HepG2 (cell line): Measurements from ENCODE around the gene PCDHGB2. TPM values are rescaled to one million over a fixed set of nuclear protein-coding genes. Genes with fewer than 3 reads are reported as not detected.

Experiments
- ATF7-NPFF ChIP-seq: sonication (generic); formaldehyde crosslinking; IDR thresholded peaks from 2 replicates; pipeline ENCODE4 v1.8.1; 2023; ENCODE audit warnings: mild to moderate bottlenecking, low read depth, missing genetic modification reagents, moderate library complexity
- BCL3 ChIP-seq: sonication (generic); formaldehyde crosslinking; IDR thresholded peaks from 2 replicates; pipeline ENCODE4 v1.5.1; 2020; ENCODE audit warnings: mild to moderate bottlenecking, missing genetic modification reagents, moderate library complexity
- CBX5 ChIP-seq: sonication (generic); formaldehyde crosslinking; IDR thresholded peaks from 2 replicates; pipeline ENCODE4 v1.4.0; 2020; ENCODE audit warnings: missing genetic modification reagents, borderline replicate concordance
- E2F1 ChIP-seq: sonication (generic); formaldehyde crosslinking; IDR thresholded peaks from 2 replicates; pipeline ENCODE4 v1.5.0; 2020; ENCODE audit warnings: missing genetic modification reagents
- GATA4 ChIP-seq: sonication (generic); IDR thresholded peaks from 2 replicates; pipeline ENCODE4 v1.6.1; 2016; ENCODE audit warnings: antibody characterized with exemption, low read depth, borderline replicate concordance
- IRF2 ChIP-seq: IDR thresholded peaks from 2 replicates; pipeline ENCODE4 v1.6.1; 2018; ENCODE audit warnings: missing genetic modification reagents, missing compliant biosample characterization
- IRF9 ChIP-seq: sonication (generic); formaldehyde crosslinking; IDR thresholded peaks from 2 replicates; pipeline ENCODE4 v1.8.0; 2022; ENCODE audit warnings: missing genetic modification reagents, mild to moderate bottlenecking, borderline replicate concordance
- KDM2A ChIP-seq: sonication (generic); formaldehyde crosslinking; IDR thresholded peaks from 2 replicates; pipeline ENCODE4 v1.4.0; 2020; ENCODE audit warnings: low read depth, missing genetic modification reagents, borderline replicate concordance
- KLF6 ChIP-seq: IDR thresholded peaks from 2 replicates; pipeline ENCODE4 v1.8.0; 2016; ENCODE audit warnings: missing biosample characterization, missing genetic modification reagents
- MED13 ChIP-seq: sonication (generic); formaldehyde crosslinking; IDR thresholded peaks from 2 replicates; pipeline ENCODE4 v1.5.0; 2020; ENCODE audit warnings: missing genetic modification reagents
- NFIB ChIP-seq: sonication (generic); formaldehyde crosslinking; IDR thresholded peaks from 2 replicates; pipeline ENCODE4 v1.9.0; 2021; ENCODE audit warnings: missing genetic modification reagents, mild to moderate bottlenecking, borderline replicate concordance
- PAX8 ChIP-seq: sonication (generic); formaldehyde crosslinking; IDR thresholded peaks from 2 replicates; pipeline ENCODE4 v1.8.0; 2022; ENCODE audit warnings: mild to moderate bottlenecking, missing genetic modification reagents, borderline replicate concordance
- RARA ChIP-seq: IDR thresholded peaks from 2 replicates; pipeline ENCODE4 v1.6.1; 2016; ENCODE audit warnings: missing genetic modification reagents, missing compliant biosample characterization
- RFXAP ChIP-seq: sonication (generic); formaldehyde crosslinking; IDR thresholded peaks from 2 replicates; pipeline ENCODE4 v1.4.0; 2020; ENCODE audit warnings: missing genetic modification reagents, borderline replicate concordance
- TBL1XR1 ChIP-seq: fragments of 150-350 bp; IDR thresholded peaks from 2 replicates; pipeline ENCODE4 v1.6.1; 2014; ENCODE audit warnings: borderline replicate concordance, low read length; ENCODE audit not compliant: partially characterized antibody
- ZBTB37 ChIP-seq: sonication (generic); formaldehyde crosslinking; IDR thresholded peaks from 2 replicates; pipeline ENCODE4 v1.4.0; 2020; ENCODE audit warnings: mild to moderate bottlenecking, missing genetic modification reagents
- ZNF264 ChIP-seq: sonication (generic); formaldehyde crosslinking; IDR thresholded peaks from 2 replicates; pipeline ENCODE4 v1.4.0; 2020; ENCODE audit warnings: missing genetic modification reagents
- ZNF550 ChIP-seq: sonication (generic); formaldehyde crosslinking; IDR thresholded peaks from 2 replicates; pipeline ENCODE4 v1.4.0; 2020; ENCODE audit warnings: mild to moderate bottlenecking, missing genetic modification reagents, borderline replicate concordance
- ZNF572 ChIP-seq: sonication (generic); formaldehyde crosslinking; IDR thresholded peaks from 2 replicates; pipeline ENCODE4 v1.5.1; 2020; ENCODE audit warnings: mild to moderate bottlenecking, missing genetic modification reagents
- ZNF607 ChIP-seq: sonication (generic); formaldehyde crosslinking; IDR thresholded peaks from 2 replicates; pipeline ENCODE4 v1.5.1; 2020; ENCODE audit warnings: missing genetic modification reagents, mild to moderate bottlenecking, borderline replicate concordance
- ZNF660 ChIP-seq: sonication (generic); formaldehyde crosslinking; IDR thresholded peaks from 2 replicates; pipeline ENCODE4 v1.5.1; 2020; ENCODE audit warnings: mild to moderate bottlenecking, low read depth, missing genetic modification reagents, borderline replicate concordance
- ZNF782 ChIP-seq: sonication (generic); formaldehyde crosslinking; IDR thresholded peaks from 2 replicates; pipeline ENCODE4 v1.4.0; 2020; ENCODE audit warnings: missing genetic modification reagents, mild to moderate bottlenecking, borderline replicate concordance
- ZNF878 ChIP-seq: sonication (generic); formaldehyde crosslinking; IDR thresholded peaks from 2 replicates; pipeline ENCODE4 v1.8.1; 2023; ENCODE audit warnings: mild to moderate bottlenecking, missing genetic modification reagents, moderate library complexity
- polyA plus RNA-seq, 8 experiments: library from polyadenylated mRNA; depleted of rRNA in 3 of 8; stranded (reverse) in 7 of 8; unstranded in 1 of 8; fragments of >200 nt; fragmentation: Illumina TruSeq in 4 of 8; extraction: Trizol in 4 of 8; gene quantifications; 2 replicates each; pipeline versions ENCODE4 v1.2.1 to v1.2.3, GENCODE V29; 2011 to 2016; ENCODE audit warnings: low read depth in 4 of 8, missing spikeins in 1 of 8, mixed read lengths in 1 of 8; ENCODE audit not compliant: insufficient read depth in 1 of 8
- total RNA-seq, 5 experiments: library from RNA; depleted of rRNA; stranded (reverse); fragments of >200 nt; fragmentation: Illumina TruSeq; extraction: Trizol; gene quantifications; 2 replicates each; pipeline ENCODE4 v1.2.3, GENCODE V29; 2016; ENCODE audit warnings: low read depth in 1 of 5

The PCDHGB2 gene
- total and polyA plus RNA-seq, 2 of the 13 experiments (the other 11 are each of a cell fraction or from before 2014, with no cell fraction given), result 0.64 to 0.82 TPM

GRCh38 chr5:141320225-141321169 is 39.3 kb upstream of the PCDHGB2 start, which contains the start of gene TAF7 (continued):
- TF ChIP-seq ZNF782 (CRISPR knock-in tag), result peak; percentile 70; the same call in 1 of the 2 replicates
- TF ChIP-seq IRF2, result peak; percentile 63; the same call in 1 of the 2 replicates
- TF ChIP-seq ZNF550 (CRISPR knock-in tag), result 0 out of 2 replicates have a peak, but pooled peaks have one; percentile 15
- peak; percentile 83 for TF ChIP-seq KDM2A
- TF ChIP-seq CBX5 (CRISPR knock-in tag), result peak; percentile 26; the same call in 1 of the 2 replicates
- no peak for TF ChIP-seq NFIB (CRISPR knock-in tag)
- TF ChIP-seq PAX8, result peak; percentile 93; the same call in 1 of the 2 replicates
- TF ChIP-seq ATF7-NPFF, result peak; percentile 46; the same call in 1 of the 2 replicates
- no peak; the same call in 1 of the 2 replicates for TF ChIP-seq ZNF878
- TF ChIP-seq ZNF660 (CRISPR knock-in tag), result no peak
- peak; percentile 79; the same call in 1 of the 2 replicates for TF ChIP-seq IRF9 (CRISPR knock-in tag)
- TF ChIP-seq ZNF264, result no peak
- no peak for TF ChIP-seq E2F1 (CRISPR knock-in tag)
- TF ChIP-seq RARA (CRISPR knock-in tag), result peak; percentile 23
- TF ChIP-seq MED13 (CRISPR knock-in tag), result no peak
- peak; percentile 90; the same call in 1 of the 2 replicates for TF ChIP-seq ZNF572 (CRISPR knock-in tag)
- TF ChIP-seq RFXAP (CRISPR knock-in tag), result no peak
- peak; percentile 87 for TF ChIP-seq BCL3
- no peak for TF ChIP-seq TBL1XR1
- peak; percentile 36; the same call in 1 of the 2 replicates for TF ChIP-seq GATA4
- peak; percentile 83; the same call in 1 of the 2 replicates for TF ChIP-seq KLF6 (CRISPR knock-in tag)
- TF ChIP-seq ZBTB37 (CRISPR knock-in tag), result peak; percentile 50; the same call in 1 of the 2 replicates
- peak; percentile 94 for TF ChIP-seq ZNF607 (CRISPR knock-in tag)
